Esophagus muscularis mucosa (tissue), 4 donors: ENCODE results near the gene CLEC3B.
A peak's percentile ranks its signal among the peaks of the same experiment; 100 is the strongest.

Experiments used
- CTCF ChIP-seq, 3 experiments: fragments of 200-600 bp in 2 of 3; fragments of 450-650 bp in 1 of 3; sonication (generic) in 2 of 3; IDR thresholded peaks; one replicate each; pipeline ENCODE4 v1.5.1; 2017 to 2019; ENCODE audit warnings: antibody characterized with exemption in 3 of 3, mild to moderate bottlenecking in 2 of 3, moderate library complexity in 1 of 3
- EP300 ChIP-seq: sonication (generic); formaldehyde crosslinking; IDR thresholded peaks from one replicate; pipeline ENCODE4 v1.6.1; 2017; ENCODE audit warnings: antibody characterized with exemption
- POLR2A ChIP-seq: fragments of 450-650 bp; IDR thresholded peaks from one replicate; pipeline ENCODE4 v1.6.1; 2017; ENCODE audit warnings: antibody characterized with exemption, moderate library complexity, mild to moderate bottlenecking, low read depth
- POLR2AphosphoS5 ChIP-seq, 2 donors: sonication (generic); formaldehyde crosslinking; IDR thresholded peaks; one replicate each; pipeline ENCODE4 v1.6.1; 2017; ENCODE audit warnings: antibody characterized with exemption in 2 of 2

GRCh38 chr3:45035441-45036301 lies 9.6 kb downstream of the CLEC3B start:
- TF ChIP-seq CTCF (IDR thresholded peaks at IDR 0.05) (peak in 1 of 3 experiments; percentile 32), POLR2A (no peak), EP300 (no peak), POLR2AphosphoS5 (IDR thresholded peaks at IDR 0.05) (peak in 1 of 2 donors; percentile 43)
